GM18519 (cell line): ENCODE results near the gene MSI2.

Experiments used
- ATAC-seq: cut with Tn5 transposase; IDR thresholded peaks from one replicate; pipeline ENCODE4 v1.9.1; 2021; ENCODE audit warnings: mild to moderate bottlenecking, moderate library complexity; ENCODE audit not compliant: unreplicated experiment, low FRiP score

The MSI2 gene

DNA sequence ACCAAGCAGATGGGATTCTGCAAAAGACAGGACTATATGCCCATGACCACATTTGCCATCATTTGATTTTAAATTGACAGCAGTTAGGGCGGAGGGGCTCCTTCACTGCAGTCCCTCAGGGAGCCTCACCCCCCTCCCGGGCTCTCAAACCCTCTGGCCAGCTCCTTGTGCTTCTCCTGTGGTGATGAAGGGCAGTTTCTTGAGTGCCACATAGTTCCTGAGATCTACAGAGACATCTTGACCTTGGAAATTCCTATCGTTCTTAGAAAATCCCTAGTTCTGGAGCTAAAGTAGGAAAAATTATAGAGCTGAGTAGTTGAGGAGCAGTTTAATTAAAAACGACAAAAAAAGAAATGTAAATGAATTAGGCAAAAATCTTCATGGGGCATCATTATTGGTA is 257.2 kb downstream of the MSI2 start:
- no peak for ATAC-seq

DNA sequence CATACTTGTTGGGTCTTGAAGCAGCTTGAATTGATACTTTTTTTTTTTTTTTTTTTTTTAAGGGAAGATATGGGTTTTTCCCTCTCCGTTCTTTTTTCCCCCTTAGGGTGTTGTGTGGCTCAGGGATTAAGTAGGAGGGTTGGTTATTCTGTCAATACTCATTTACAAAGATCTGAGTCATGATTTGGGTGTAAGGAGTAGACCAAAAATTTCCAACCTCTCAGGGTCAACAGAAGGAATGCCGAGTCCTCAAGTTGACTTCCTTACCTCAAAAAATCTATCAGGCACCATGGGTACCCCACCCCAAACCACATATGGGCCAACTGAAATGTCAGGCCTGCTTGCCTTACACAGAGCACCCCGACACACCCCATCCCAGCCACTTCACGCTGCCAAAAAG is 258.3 kb downstream of the MSI2 start:
- no peak for ATAC-seq

DNA sequence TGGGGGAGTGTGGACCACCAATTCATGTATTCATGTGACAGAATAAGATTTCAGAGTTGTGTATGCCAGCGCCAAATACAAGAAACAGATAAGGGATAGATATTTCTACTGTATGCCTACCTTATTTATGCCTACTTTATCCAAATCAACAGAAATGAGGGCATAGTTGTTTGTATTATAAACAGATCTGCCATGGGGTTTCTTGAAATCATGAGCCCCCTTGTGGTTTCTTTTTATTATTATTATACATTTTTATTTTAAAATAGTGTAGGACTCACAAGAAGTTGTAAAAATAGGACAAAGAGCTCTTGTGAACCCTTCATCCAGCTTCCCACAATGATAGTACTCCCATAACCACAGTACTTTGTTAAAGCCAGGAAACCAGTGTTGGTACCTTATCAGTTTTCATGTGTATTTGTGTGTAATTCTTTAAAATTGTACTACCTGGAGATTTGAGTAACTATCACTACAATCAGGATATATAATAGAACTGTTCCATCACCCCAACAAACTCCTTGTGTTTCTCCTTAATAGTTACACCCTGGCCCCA is 259.4 kb downstream of the MSI2 start:
- ATAC-seq: no peak

DNA sequence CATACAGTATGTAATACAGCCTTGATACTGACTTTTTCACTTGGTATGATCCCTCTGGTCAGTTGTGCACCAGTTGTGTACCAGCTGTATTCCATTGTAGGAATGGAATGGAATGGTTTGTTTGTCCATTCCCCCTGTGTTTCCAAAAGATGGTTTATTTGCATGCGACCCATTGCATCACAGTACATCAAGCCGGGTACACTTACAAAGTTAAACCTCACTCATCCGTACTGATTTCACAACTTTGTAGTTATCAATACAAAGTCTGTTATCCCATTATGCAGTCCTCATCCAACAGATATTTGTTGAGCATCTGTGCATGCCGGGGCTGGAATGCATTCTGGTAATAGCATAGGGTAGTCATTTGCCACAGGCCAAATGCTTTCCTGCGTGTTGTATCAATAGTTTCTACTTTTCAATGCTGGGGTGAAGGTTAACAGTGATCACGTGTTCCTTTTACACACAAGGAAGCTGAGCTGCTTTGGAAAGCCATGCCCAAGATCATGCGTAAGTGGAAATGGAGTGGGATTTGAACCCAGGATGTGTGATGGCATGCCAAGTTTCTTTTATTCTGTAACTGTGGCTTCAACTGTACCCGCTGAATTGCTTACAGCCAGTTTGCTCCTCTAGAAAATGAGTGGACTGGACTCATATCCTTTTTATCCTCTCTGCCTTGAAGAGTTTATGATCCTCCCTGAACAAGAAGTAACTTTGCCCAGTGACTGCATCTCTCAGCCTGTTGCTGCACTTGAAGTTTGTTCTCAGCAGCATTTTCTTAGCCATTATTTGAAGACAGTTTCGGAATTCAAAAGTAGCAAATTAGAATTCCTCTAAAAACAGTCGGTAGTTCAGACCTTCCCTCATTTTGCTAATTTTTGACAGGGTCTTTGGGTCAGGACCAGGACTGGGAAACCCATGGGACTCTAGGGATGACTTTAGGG is 260.2 kb downstream of the MSI2 start:
- no peak for ATAC-seq

DNA sequence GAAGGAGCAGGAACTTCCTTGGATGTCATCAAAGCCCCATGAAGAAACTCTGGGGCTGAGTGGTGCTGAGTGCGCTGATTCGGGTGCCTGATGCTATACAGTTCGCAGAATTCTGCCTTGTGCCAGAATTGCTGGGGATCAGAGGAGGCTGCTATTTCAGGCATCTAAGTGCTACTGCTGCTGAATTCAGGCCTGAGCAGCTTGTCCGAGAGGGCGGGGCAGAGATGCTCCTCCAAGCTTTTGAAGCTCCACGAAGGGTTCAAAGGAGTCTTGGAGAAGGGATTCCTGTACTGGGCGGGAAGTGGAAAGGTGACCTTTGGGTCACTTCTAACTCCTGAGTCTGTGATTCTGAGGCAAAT is 260.9 kb downstream of the MSI2 start:
- no peak for ATAC-seq

DNA sequence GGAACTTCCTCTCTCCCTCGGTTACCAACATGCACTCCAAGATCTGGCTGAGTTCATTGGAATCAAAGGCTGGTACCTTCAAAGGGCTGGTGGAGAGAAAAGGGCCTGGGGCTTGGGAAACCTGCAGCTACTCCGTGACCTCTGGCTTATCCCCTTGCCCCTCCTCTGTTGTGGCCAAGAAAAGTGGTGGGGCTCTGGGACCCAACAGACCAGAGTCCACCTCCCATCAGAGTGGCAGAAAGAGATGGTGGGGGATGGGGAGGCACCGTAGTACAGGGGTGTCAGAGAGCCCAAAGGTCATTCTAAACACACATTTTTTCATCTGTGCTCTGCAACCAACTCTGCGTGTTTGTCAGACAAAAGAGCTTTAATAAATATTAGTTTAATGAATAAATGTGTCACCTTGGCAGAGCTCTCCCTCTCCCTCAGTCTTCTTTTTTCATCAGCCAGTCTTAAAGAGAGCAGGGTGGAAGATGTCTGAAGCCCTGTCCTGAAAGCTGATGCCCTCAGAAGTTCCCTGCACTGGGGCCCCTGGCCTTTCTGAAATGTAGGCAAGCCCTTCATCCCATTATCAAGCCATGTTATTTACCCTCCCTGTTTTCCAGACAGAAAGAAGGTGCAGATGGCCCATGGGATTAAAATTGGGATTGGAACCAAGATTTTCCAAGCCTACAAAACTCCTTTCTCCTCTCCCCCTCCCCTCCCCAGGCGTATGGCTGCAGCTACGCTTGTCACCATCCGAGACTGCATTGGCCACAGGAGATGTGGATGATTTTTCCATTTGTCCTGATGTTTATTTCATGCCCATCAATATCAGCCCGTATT is 261.5 kb downstream of the MSI2 start:
- ATAC-seq: no peak

DNA sequence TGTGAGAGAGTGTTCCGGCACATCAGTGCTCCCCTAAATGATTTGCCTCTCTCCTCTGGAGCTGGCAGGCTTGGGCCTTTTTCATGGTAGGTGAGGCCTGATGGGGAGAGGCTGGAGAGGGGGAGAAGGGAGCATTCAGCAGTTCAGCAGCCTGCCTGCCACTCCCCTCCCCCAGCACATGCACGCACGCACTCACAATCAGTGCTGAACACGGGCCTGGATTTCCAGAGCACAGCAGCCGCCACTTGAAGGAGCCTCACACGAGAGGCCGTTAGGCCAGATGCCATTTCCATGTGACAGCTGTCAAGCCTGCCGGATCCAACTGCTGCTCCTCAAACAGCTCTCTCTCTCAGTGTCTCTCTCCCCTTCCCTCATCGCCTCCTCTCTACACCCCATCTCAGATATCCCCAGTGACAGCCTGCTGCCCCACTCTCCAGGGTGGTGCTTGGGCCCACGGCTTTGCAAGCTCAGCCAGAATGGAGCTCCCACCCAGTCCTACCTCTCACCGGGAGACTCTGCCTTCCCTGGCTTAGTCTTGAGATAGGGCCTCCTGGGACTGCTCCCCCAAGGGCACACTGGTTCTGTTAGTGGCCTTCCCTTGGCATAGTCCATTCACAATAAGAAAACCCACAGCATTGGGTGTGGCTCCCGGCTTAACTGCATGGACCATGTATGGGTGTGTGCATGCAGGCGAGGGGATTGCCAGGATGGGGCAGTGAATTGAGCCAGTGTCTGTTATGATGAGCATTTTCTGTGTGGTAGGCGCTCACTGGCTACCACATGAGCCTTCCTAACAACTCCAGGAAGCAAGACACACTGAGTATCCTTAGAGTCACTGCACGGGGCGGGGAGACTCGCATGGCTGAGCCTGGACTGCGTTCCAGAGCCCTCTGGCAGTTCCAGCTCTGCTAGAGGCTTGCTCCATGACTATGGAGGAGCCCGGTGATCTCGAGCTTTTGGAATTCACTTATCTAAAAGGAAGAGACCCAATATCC is 262.6 kb downstream of the MSI2 start:
- no peak for ATAC-seq

DNA sequence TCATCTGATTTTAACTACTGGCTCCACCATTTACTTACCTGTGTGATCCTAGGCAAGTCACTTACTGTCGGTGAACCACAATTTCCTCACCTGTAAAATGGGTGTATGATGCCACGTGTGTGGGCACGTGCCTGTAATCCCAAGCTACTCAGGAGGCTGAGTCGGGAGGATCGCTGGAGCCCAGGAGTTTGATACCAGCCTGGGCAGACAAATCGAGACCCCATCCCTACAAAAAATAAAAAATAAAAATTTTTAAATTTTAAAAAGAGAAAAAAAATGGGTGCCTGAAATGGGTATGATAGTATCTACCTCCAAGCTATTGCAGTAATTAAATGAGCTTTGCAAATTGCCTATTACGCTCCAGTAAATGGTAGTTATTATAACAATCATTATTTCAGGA is 263.5 kb downstream of the MSI2 start:
- ATAC-seq: no peak

DNA sequence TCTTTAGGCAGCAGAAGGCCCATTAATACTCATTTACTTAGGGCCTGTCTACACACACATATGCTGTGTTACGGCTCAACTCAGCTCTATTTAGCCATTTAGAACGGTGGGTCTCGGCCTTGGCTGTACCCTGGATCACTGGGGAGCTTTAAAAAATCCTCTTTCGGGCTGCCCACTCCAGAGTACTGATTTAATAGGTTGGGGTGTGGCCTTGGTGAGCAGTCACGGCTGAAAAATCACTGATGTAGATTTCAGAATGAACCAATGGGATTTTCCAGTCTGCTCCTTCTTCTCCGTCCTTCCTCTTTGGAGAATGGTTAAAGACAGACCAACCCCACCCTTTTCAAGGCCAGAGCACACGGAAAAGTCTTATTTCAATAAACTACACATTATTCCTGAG is 265.3 kb downstream of the MSI2 start:
- ATAC-seq: no peak

DNA sequence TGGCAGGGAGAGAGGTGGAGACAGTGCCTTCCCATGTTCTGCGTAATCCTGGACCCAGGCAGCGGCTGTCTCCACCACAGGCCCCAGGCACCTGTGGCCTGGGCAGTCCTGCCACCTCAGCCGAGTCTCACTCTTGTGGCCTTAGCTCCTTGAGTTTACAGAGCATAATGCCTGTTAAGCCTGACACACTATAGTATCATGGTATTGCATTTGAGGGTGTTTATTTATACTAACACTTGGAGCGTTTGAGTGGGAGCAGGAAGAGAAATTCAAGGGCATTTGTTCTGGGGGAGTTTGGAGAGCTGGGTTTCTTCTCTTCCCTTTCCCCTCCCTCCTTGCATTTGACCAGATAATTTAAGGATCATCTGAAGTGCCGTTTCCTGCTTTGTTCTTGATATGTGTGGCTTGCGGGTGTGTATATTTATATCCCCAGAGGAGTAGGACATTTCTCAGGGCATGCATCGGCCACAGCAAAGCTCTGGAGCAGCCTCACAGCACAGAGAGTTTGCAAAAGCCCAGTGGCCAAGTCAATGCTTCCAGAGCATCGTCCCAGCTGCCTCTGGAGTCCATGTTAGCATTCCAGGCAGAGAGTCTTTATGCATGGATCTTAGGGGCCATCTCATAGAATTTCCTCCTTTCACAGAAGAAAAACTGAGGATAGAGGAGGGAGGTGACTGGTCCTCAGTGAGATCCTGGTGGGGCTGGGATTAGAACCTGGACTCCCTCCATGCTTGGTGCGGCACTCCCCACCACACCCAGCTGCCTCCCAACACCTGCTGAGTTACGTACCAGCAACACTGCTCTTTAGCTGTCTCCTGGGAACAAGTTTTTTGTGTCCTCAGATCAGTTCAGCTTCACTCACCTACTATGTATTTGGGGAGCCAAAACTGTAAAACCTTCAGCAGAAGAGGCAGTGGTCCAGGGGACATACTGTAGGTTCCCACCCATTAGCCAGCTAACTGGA is 266.0 kb downstream of the MSI2 start:
- no peak for ATAC-seq

DNA sequence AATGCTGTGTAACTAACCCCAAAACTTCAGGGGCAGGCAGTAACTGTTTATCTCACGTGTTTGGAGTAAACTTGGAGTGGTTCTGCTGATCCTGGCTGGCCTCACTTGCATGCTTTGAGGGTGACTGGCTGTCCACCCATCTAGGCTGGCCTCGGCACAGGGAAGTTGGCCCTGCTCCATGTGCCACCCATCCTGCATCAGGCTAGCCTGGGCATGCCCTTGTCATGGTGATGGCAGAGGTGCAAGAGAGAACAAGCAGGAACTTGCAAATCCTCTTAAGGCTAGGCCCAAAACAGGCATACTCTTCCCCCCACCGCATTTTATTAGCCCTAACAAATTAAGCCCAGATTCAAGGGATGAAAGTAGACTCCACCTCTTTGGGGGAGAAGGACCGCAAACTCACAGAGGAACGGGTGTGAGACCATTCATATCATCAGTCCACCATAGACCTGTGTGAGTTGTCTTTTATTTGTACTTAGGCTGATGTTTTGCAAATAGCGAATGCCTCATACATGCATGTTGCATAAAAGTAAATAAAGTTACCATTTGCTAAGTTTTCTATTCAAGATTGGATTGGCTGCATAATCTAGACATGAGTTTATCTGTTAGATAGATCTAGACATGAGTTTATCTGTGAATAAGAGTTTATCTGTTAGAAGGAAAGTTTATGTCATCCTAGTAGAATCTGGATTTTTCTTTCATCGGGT is 267.8 kb downstream of the MSI2 start:
- ATAC-seq: no peak

DNA sequence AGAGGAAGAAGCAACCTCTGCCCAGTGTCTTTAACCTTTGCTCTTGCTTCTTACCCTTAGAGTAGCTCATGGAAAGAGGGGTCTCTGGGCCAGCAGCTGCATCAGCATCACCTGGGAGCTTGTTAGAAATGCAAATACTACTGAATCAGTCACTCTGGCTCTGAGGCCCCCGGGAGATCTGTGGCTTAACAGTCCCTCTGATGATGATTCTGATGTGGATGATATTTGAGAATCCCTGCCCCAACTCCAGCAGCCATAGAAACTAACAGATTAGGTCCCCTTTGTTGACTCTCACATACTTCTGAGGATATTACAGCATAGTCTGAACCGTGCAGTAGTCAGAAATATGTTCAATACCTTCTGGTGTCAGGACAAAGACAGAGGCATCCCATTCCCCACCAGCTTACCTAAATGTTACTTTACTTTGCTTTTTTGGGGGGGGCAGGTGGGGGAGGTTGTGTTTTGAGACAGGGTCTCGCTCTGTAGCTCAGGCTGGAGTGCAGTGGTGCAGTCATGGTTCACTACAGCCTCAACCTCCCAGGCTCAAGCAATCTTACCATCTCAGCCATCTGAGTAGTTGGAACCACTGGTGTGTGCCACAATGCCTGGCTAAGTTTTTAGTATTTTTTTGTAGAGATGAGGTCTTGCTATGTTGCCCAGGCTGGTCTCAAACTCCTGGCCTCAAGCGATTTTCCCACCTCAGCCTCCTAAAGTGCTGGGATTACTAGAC is 268.7 kb downstream of the MSI2 start:
- no peak for ATAC-seq

DNA sequence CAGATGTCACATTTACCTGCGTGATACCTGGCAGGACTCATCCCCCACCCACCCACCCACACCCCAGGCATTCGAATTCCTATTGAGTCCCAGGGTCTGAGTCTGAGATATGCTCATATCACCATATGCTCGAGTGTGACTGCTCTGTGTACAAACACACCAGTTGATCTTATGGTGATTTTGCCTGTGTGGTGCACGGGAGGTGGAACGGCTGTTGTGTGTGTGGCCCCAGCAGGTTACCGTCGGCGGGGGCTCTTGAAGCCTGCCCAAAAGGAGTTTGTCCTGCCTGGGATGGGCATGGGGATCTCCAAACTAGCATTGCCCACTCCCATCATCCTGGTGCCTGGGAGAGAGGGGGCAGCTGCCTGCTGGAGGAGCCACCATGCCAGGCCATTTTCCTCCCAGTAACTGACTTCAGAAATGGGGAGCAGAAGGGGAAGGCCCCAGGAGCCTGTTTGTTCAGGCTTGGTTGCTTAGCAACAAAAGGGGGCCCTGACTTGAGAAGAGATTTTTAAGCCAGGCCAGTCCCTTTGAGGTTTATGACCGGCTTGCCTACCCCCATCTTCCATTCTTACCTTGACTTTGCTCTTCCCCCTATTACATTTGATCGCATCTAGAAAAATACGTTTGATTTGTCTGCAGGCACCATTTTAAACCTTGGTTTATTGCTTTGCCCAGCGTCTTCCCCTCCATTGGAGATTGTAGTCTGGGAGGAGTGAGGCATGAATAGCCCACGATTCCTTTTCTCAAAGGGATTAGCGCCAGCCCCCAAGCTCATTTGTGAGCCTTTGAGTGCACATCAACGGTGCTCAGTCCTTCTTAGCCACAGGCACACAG is 271.1 kb downstream of the MSI2 start:
- ATAC-seq: no peak

DNA sequence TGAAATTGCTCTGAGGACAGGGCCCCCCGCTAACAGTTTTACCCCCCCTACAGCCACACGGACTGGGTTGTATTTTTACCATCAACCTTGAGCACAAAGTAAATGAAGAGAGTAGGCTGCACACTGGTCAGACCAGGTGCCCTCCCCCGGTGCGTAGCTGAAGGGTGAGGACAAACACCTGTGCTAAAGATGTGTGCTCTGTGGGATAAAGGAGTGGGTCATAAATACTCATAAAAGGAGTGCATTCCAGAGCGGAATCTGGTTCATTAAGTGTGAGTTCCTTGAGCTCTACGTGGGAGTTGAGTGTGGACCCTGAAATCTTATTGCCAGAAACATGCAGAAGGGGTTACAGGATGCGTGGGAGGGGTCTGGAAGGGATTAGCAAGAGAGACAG is 271.7 kb downstream of the MSI2 start:
- ATAC-seq: no peak

DNA sequence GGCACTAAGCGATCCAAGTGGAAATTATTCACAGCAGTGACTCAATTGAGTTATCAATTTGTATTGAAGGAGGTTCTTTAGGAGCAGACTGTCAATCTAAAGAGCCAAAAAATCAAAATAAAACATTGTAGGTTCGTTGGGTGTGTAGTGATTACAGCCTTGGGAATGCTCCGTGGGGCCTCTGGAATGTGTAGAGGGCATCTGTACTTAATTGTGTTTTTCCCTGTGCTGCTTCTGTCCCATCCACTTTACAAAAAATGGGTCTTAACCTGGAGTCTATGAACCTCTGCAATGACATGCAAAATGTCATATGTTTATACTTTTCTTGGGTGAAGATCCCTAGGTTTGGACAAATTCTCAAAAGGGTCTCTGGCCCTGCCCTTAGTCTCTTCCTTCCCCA is 273.7 kb downstream of the MSI2 start:
- ATAC-seq: no peak

DNA sequence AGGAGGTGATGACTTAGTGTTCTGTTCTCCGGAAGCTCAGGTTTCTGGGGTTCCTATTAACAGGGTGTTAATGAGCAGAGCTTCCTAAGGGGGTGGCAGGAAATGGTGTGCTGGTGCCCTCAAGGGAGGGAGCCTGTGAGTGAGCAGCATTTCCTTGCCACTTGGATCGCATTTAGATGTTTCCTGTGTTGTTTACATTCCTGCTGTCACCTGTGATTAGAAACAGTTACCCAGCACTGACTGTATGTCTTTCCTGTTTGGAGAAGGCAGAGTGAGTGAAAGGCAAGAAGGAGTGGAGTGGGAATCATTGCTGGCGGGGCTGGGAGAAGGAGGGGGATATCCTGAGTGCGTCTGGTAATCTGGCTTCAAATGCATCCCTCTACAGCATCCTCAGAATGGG is 274.2 kb downstream of the MSI2 start:
- ATAC-seq: no peak

DNA sequence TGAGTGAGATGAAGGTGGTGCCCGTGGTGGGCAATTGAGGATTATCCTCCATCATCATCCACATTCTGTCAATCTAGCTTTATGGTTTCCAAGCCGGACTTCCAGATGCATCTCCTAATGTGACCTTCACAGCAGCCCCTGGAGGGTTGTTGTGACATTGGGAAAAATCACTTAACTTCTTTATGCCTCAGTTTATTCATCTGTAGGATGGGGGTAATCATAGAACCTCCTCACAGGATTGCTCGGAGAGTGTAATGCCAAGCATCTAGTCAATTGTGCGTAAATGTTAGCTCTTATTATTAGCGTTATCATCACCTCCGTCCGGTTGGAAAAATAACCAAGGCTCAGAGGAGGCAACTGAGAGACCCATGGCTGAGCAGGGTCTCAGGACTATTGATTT is 274.8 kb downstream of the MSI2 start:
- ATAC-seq: no peak
